BLaER1 treated with 17β-estradiol and CSF1 and Interleukin-3, amounts not matched to agents 10 nM and 100 nM (cell line): ENCODE data around the gene C1orf105.

Source experiments
- H3K27ac ChIP-seq, 11 experiments: shearing (Covaris generic); formaldehyde crosslinking; 2 replicates each; pipeline ENCODE4 v1.8.1; 2022
- H3K27me3 ChIP-seq, 11 experiments: shearing (Covaris generic); formaldehyde crosslinking; 2 replicates each; pipeline ENCODE4 v1.8.1; 2022
- H3K36me3 ChIP-seq, 11 experiments: shearing (Covaris generic); formaldehyde crosslinking; 2 replicates each; pipeline ENCODE4 v1.8.1; 2022
- H3K4me1 ChIP-seq, 10 experiments: shearing (Covaris generic); formaldehyde crosslinking; 2 replicates each; pipeline ENCODE4 v1.8.1; 2022
- H3K4me2 ChIP-seq, 11 experiments: shearing (Covaris generic); formaldehyde crosslinking; 2 replicates each; pipeline ENCODE4 v1.8.1; 2022
- H3K4me3 ChIP-seq, 10 experiments: shearing (Covaris generic); formaldehyde crosslinking; 2 replicates each; pipeline ENCODE4 v1.8.1; 2022
- H3K9ac ChIP-seq, 11 experiments: shearing (Covaris generic); formaldehyde crosslinking; 2 replicates each; pipeline ENCODE4 v1.8.1; 2022
- H3K9me3 ChIP-seq, 11 experiments: shearing (Covaris generic); formaldehyde crosslinking; replicated peaks in 1 of 11; 2 replicates each; pipeline ENCODE4 v1.8.1; 2022
- H4K20me1 ChIP-seq, 11 experiments: shearing (Covaris generic); formaldehyde crosslinking; 2 replicates each; pipeline ENCODE4 v1.8.1; 2022
- Cebpa-rat ChIP-seq, 11 experiments: shearing (Covaris generic); IDR thresholded peaks; 2 replicates each; pipeline ENCODE4 v1.8.1; 2022

The C1orf105 gene

GRCh38 chr1:172468296-172468695 is 47.8 kb downstream of the C1orf105 start:
- Histone ChIP-seq H3K9me3 (no peaks in the 10 kb centered on the region), H3K4me2 (no peak overlapping the region), H3K4me1 (peaks cover 0 to 13% (median 4%) of the 10 kb centered on the region in 10 experiments; a peak in 9 of 20 replicates), H3K4me3 (no peak overlapping the region), H3K27ac (no peak overlapping the region), H3K9ac (no peak overlapping the region), H4K20me1 (no peaks in the 10 kb centered on the region), H3K36me3 (no peaks in the 10 kb centered on the region), H3K27me3 (no peaks in the 10 kb centered on the region)
- TF ChIP-seq Cebpa-rat (IDR thresholded peaks at IDR 0.05), result no peak

- no peaks in the 10 kb centered on the region for H3K36me3 ChIP-seq
- H3K4me3 ChIP-seq, result no peak overlapping the region
- H4K20me1 ChIP-seq, result no peaks in the 10 kb centered on the region
- peaks cover 0 to 17% (median 6%) of the 10 kb centered on the region in 10 experiments; a peak in 10 of 20 replicates for H3K4me1 ChIP-seq
- no peak overlapping the region for H3K27ac ChIP-seq
- TF ChIP-seq Cebpa-rat (IDR thresholded peaks at IDR 0.05), result no peak
- no peaks in the 10 kb centered on the region for H3K9me3 ChIP-seq
- no peaks in the 10 kb centered on the region for H3K27me3 ChIP-seq
- no peak overlapping the region for H3K9ac ChIP-seq
- 0 out of 22 replicates have a peak overlapping the region, but pooled peaks of 2 of the 11 experiments have one; percentile 1 to 8 for H3K4me2 ChIP-seq
Observed at GRCh38 chr1:172469717-172470116, 49.2 kb downstream of the C1orf105 start.

- H4K20me1 ChIP-seq, result no peaks in the 10 kb centered on the region
- H3K9me3 ChIP-seq, result no peaks in the 10 kb centered on the region
- no peak for TF ChIP-seq Cebpa-rat (IDR thresholded peaks at IDR 0.05)
- H3K27ac ChIP-seq, result no peak overlapping the region
- H3K9ac ChIP-seq, result no peak overlapping the region
- peaks cover 0 to 17% (median 6%) of the 10 kb centered on the region in 10 experiments; a peak in 10 of 20 replicates for H3K4me1 ChIP-seq
- H3K27me3 ChIP-seq, result no peaks in the 10 kb centered on the region
- no peak overlapping the region for H3K4me3 ChIP-seq
- H3K4me2 ChIP-seq, result no peak overlapping the region
- no peaks in the 10 kb centered on the region for H3K36me3 ChIP-seq
Observed at GRCh38 chr1:172470149-172470548, 49.7 kb downstream of the C1orf105 start.

GRCh38 chr1:172471666-172472065 is 51.2 kb downstream of the C1orf105 start:
- Histone ChIP-seq H3K9me3 (no peaks in the 10 kb centered on the region), H4K20me1 (no peaks in the 10 kb centered on the region), H3K27me3 (no peaks in the 10 kb centered on the region), H3K4me2 (no peak overlapping the region), H3K36me3 (no peaks in the 10 kb centered on the region), H3K4me3 (no peak overlapping the region), H3K27ac (no peak overlapping the region), H3K4me1 (peaks cover 0 to 17% (median 6%) of the 10 kb centered on the region in 10 experiments; a peak in 10 of 20 replicates), H3K9ac (no peak overlapping the region)
- no peak for TF ChIP-seq Cebpa-rat (IDR thresholded peaks at IDR 0.05)

GRCh38 chr1:172472495-172472894 is 52.0 kb downstream of the C1orf105 start:
- no peak overlapping the region for H3K9ac ChIP-seq
- peaks cover 0 to 17% (median 6%) of the 10 kb centered on the region in 10 experiments; a peak in 10 of 20 replicates for H3K4me1 ChIP-seq
- H3K36me3 ChIP-seq, result no peaks in the 10 kb centered on the region
- no peaks in the 10 kb centered on the region for H3K27me3 ChIP-seq
- no peak overlapping the region for H3K4me3 ChIP-seq
- TF ChIP-seq Cebpa-rat (IDR thresholded peaks at IDR 0.05), result no peak
- H3K27ac ChIP-seq, result peak overlapping the region in 2 of 11 experiments; percentile 31 to 42; a peak in 2 of 22 replicates
- H3K4me2 ChIP-seq, result peak overlapping the region in 5 of 11 experiments; percentile 3 to 52 (median 24); a peak in 7 of 22 replicates
- no peaks in the 10 kb centered on the region for H3K9me3 ChIP-seq
- H4K20me1 ChIP-seq, result no peaks in the 10 kb centered on the region

- Histone ChIP-seq H3K36me3 (no peaks in the 10 kb centered on the region), H3K4me3 (no peak overlapping the region), H3K4me2 (peak overlapping the region in 5 of 11 experiments; percentile 21 to 52 (median 26); a peak in 7 of 22 replicates), H3K9ac (no peak overlapping the region), H4K20me1 (no peaks in the 10 kb centered on the region), H3K4me1 (peaks cover 0 to 17% (median 6%) of the 10 kb centered on the region in 10 experiments; a peak in 10 of 20 replicates), H3K27ac (peak overlapping the region in 2 of 11 experiments; percentile 46 to 51; a peak in 3 of 22 replicates), H3K9me3 (no peaks in the 10 kb centered on the region), H3K27me3 (no peaks in the 10 kb centered on the region)
- TF ChIP-seq Cebpa-rat (IDR thresholded peaks at IDR 0.05), result no peak
Observed at GRCh38 chr1:172473302-172473701, 52.8 kb downstream of the C1orf105 start.

- Histone ChIP-seq H3K4me3 (no peak overlapping the region), H3K36me3 (no peaks in the 10 kb centered on the region), H3K4me1 (peaks cover 0 to 17% (median 6%) of the 10 kb centered on the region in 10 experiments; a peak in 10 of 20 replicates), H3K27ac (peak overlapping the region in 2 of 11 experiments; percentile 25 to 51; a peak in 2 of 22 replicates), H3K9ac (no peak overlapping the region), H3K27me3 (no peaks in the 10 kb centered on the region), H4K20me1 (no peaks in the 10 kb centered on the region), H3K4me2 (peak overlapping the region in 5 of 11 experiments; percentile 21 to 52 (median 26); a peak in 5 of 22 replicates), H3K9me3 (no peaks in the 10 kb centered on the region)
- TF ChIP-seq Cebpa-rat (IDR thresholded peaks at IDR 0.05), result no peak
Observed at GRCh38 chr1:172473842-172474241, 53.4 kb downstream of the C1orf105 start.

GRCh38 chr1:172476218-172476811 is 55.8 kb downstream of the C1orf105 start:
- no peak for TF ChIP-seq Cebpa-rat (IDR thresholded peaks at IDR 0.05)
- Histone ChIP-seq H4K20me1 (no peaks in the 10 kb centered on the region), H3K27ac (no peak overlapping the region), H3K9me3 (no peaks in the 10 kb centered on the region), H3K4me2 (no peak overlapping the region), H3K36me3 (no peaks in the 10 kb centered on the region), H3K9ac (no peak overlapping the region), H3K4me1 (peaks cover 10 to 20% (median 14%) of the 10 kb centered on the region in 10 experiments; a peak in 19 of 20 replicates), H3K4me3 (no peak overlapping the region), H3K27me3 (no peaks in the 10 kb centered on the region)

- no peak overlapping the region for H3K4me3 ChIP-seq
- no peaks in the 10 kb centered on the region for H3K27me3 ChIP-seq
- no peak overlapping the region for H3K4me2 ChIP-seq
- H3K9ac ChIP-seq, result no peak overlapping the region
- H3K27ac ChIP-seq, result no peak overlapping the region
- no peak for TF ChIP-seq Cebpa-rat (IDR thresholded peaks at IDR 0.05)
- no peaks in the 10 kb centered on the region for H4K20me1 ChIP-seq
- no peaks in the 10 kb centered on the region for H3K36me3 ChIP-seq
- no peaks in the 10 kb centered on the region for H3K9me3 ChIP-seq
- H3K4me1 ChIP-seq, result peaks cover 10 to 20% (median 13%) of the 10 kb centered on the region in 10 experiments; a peak in 19 of 20 replicates
Observed at GRCh38 chr1:172477216-172477615, 56.7 kb downstream of the C1orf105 start.

GRCh38 chr1:172477741-172478140 is 57.3 kb downstream of the C1orf105 start:
- no peaks in the 10 kb centered on the region for H3K36me3 ChIP-seq
- no peak for TF ChIP-seq Cebpa-rat (IDR thresholded peaks at IDR 0.05)
- no peak overlapping the region for H3K4me2 ChIP-seq
- H3K9ac ChIP-seq, result no peak overlapping the region
- H3K9me3 ChIP-seq, result no peaks in the 10 kb centered on the region
- no peaks in the 10 kb centered on the region for H4K20me1 ChIP-seq
- no peaks in the 10 kb centered on the region for H3K27me3 ChIP-seq
- H3K27ac ChIP-seq, result no peak overlapping the region
- H3K4me1 ChIP-seq, result peaks cover 9 to 17% (median 11%) of the 10 kb centered on the region in 10 experiments; a peak in 19 of 20 replicates
- H3K4me3 ChIP-seq, result no peak overlapping the region
